Measurements from ENCODE around the gene POMC.
A peak's percentile ranks its signal among the peaks of the same experiment; 100 is the strongest.
"Not testable (repeated sequence)": the region's sequence is repeated elsewhere in the genome, so short reads cannot be mapped to it uniquely, and the experiment has no call there.

POMC gene

GRCh38 chr2:25159949-25160348, 8.4 kb downstream of the POMC start:
- ChIA-PET CTCF (interaction anchor here (1.4 kb wide), 1 partner anchor 185 kb away, joined by 3 read pairs; no protein-coding TSS in a partner anchor), POLR2A (no interaction called here)
- DNase-seq (ENCODE audit: extremely low spot score) = peak; percentile 50
- no peak for TF ChIP-seq FOXK2 (IDR thresholded peaks at IDR 0.05)
- no peak for TF ChIP-seq TARDBP (IDR thresholded peaks at IDR 0.05)
- no peak for TF ChIP-seq ARNT (IDR thresholded peaks at IDR 0.05)
- no peak for TF ChIP-seq SUZ12 (IDR thresholded peaks at IDR 0.05)
- no peak for TF ChIP-seq SP1 (IDR thresholded peaks at IDR 0.05)
- no peak for TF ChIP-seq HDGF (IDR thresholded peaks at IDR 0.05; ENCODE audit: borderline replicate concordance)
- no peak for TF ChIP-seq PKNOX1 (IDR thresholded peaks at IDR 0.05)
- no peak for TF ChIP-seq LEF1 (IDR thresholded peaks at IDR 0.05; ENCODE audit: borderline replicate concordance)
- no peak for TF ChIP-seq FOXM1 (IDR thresholded peaks at IDR 0.05; ENCODE audit: borderline replicate concordance)
- no peak for TF ChIP-seq FOXA1 (IDR thresholded peaks at IDR 0.05)
- no peak for TF ChIP-seq CTBP1 (IDR thresholded peaks at IDR 0.05; ENCODE audit: borderline replicate concordance)
- no peak for TF ChIP-seq NFRKB (IDR thresholded peaks at IDR 0.05)
- TF ChIP-seq ELF4 (IDR thresholded peaks at IDR 0.05) = no peak

GRCh38 chr2:25158096-25158852, 10.1 kb downstream of the POMC start:
- TF ChIP-seq NFRKB (IDR thresholded peaks at IDR 0.05) (no peak), ELF4 (IDR thresholded peaks at IDR 0.05) (no peak), FOXM1 (IDR thresholded peaks at IDR 0.05; ENCODE audit: borderline replicate concordance) (no peak), PKNOX1 (IDR thresholded peaks at IDR 0.05) (no peak), TARDBP (IDR thresholded peaks at IDR 0.05) (no peak), BHLHE40 (IDR thresholded peaks at IDR 0.05; ENCODE audit: borderline replicate concordance) (no peak), SP1 (IDR thresholded peaks at IDR 0.05) (no peak), FOXA1 (IDR thresholded peaks at IDR 0.05) (no peak), CTBP1 (IDR thresholded peaks at IDR 0.05; ENCODE audit: borderline replicate concordance) (no peak), LEF1 (IDR thresholded peaks at IDR 0.05; ENCODE audit: borderline replicate concordance) (no peak), L3MBTL2 (conservative IDR thresholded peaks at IDR 0.05) (no peak), FOXK2 (IDR thresholded peaks at IDR 0.05) (no peak), HDGF (IDR thresholded peaks at IDR 0.05; ENCODE audit: borderline replicate concordance) (no peak), ARNT (IDR thresholded peaks at IDR 0.05) (no peak)
- no peak for DNase-seq (ENCODE audit: extremely low spot score)
- ChIA-PET POLR2A (interaction anchor here (0.6 kb wide), 1 partner anchor 799 kb away, joined by 3 read pairs; no protein-coding TSS in a partner anchor), CTCF (no interaction called here)

GRCh38 chr2:25155401-25155800, 13.0 kb downstream of the POMC start:
- ChIA-PET CTCF (no interaction called here), POLR2A (no interaction called here)
- no peak for DNase-seq (ENCODE audit: extremely low spot score)
- TF ChIP-seq NFRKB (IDR thresholded peaks at IDR 0.05) (no peak), HDGF (IDR thresholded peaks at IDR 0.05; ENCODE audit: borderline replicate concordance) (no peak), CTBP1 (IDR thresholded peaks at IDR 0.05; ENCODE audit: borderline replicate concordance) (no peak), ELF4 (IDR thresholded peaks at IDR 0.05) (no peak), SP1 (IDR thresholded peaks at IDR 0.05) (no peak)

- DNase-seq (ENCODE audit: extremely low spot score) = no peak
- ChIA-PET CTCF (no interaction called here), POLR2A (no interaction called here)
- TF ChIP-seq TARDBP (IDR thresholded peaks at IDR 0.05) (no peak), SP1 (IDR thresholded peaks at IDR 0.05) (no peak), LEF1 (IDR thresholded peaks at IDR 0.05; ENCODE audit: borderline replicate concordance) (no peak), ELF4 (IDR thresholded peaks at IDR 0.05) (no peak), BHLHE40 (IDR thresholded peaks at IDR 0.05; ENCODE audit: borderline replicate concordance) (no peak), NFRKB (IDR thresholded peaks at IDR 0.05) (no peak)
Measured at GRCh38 chr2:25151718-25152117, 16.7 kb downstream of the POMC start.

- CTCF ChIA-PET; DNase-seq (ENCODE audit: extremely low spot score); POLR2A ChIA-PET: not testable (repeated sequence)
Measured at GRCh38 chr2:25150993-25151392, 17.4 kb downstream of the POMC start.

- no peak for DNase-seq (ENCODE audit: extremely low spot score)
- CTCF ChIA-PET = interaction anchor here (0.6 kb wide), 1 partner anchor 32 kb away, joined by 3 read pairs; no protein-coding TSS in a partner anchor
- POLR2A ChIA-PET = no interaction called here
- TF ChIP-seq HDGF (IDR thresholded peaks at IDR 0.05; ENCODE audit: borderline replicate concordance) (no peak), ELF4 (IDR thresholded peaks at IDR 0.05) (no peak), FOXM1 (IDR thresholded peaks at IDR 0.05; ENCODE audit: borderline replicate concordance) (no peak), SP1 (IDR thresholded peaks at IDR 0.05) (no peak), ARNT (IDR thresholded peaks at IDR 0.05) (no peak), FOXA1 (IDR thresholded peaks at IDR 0.05) (no peak), PKNOX1 (IDR thresholded peaks at IDR 0.05) (no peak), LEF1 (IDR thresholded peaks at IDR 0.05; ENCODE audit: borderline replicate concordance) (no peak), TARDBP (IDR thresholded peaks at IDR 0.05) (no peak), BHLHE40 (IDR thresholded peaks at IDR 0.05; ENCODE audit: borderline replicate concordance) (no peak), SUZ12 (IDR thresholded peaks at IDR 0.05) (no peak), NFRKB (IDR thresholded peaks at IDR 0.05) (no peak), ZNF384 (IDR thresholded peaks at IDR 0.05) (no peak), L3MBTL2 (conservative IDR thresholded peaks at IDR 0.05) (no peak), FOXK2 (IDR thresholded peaks at IDR 0.05) (no peak), CTBP1 (IDR thresholded peaks at IDR 0.05; ENCODE audit: borderline replicate concordance) (no peak)
Measured at GRCh38 chr2:25149646-25150045, 18.7 kb downstream of the POMC start.
